K562 (cell line): ENCODE data around the gene ARHGEF17. TPM values are rescaled to one million over a fixed set of nuclear protein-coding genes. Genes with fewer than 3 reads are reported as not detected.

Experiments used
- ATAC-seq: fragments of 200-7000 bp; cut with Tn5 transposase; 3 replicates; pipeline ENCODE4 v1.9.1; 2020; ENCODE audit warnings: moderate library complexity
- BruUV-seq: library from RNA; stranded (reverse); fragments of 400-500 nt; replicated peaks from 2 replicates; lab custom pipeline; 2021; lab: Mats Ljungman, UMichigan
- CTCF ChIA-PET: fragments of 300-600 bp; formaldehyde crosslinking; extraction: SDS; loops from one replicate; lab custom pipeline; 2021; ENCODE audit warnings: low intra/inter-chr PET ratio; lab: Yijun Ruan, JAX
- POLR2A ChIA-PET: fragments of 300-600, 350-650 bp; sonication (Branson Sonifier 250); formaldehyde crosslinking; extraction: SDS; loops from one replicate; lab custom pipeline; 2021; ENCODE audit warnings: antibody characterized with exemption, inconsistent platforms; lab: Yijun Ruan, JAX
- DNase-seq, 4 experiments: peaks; one replicate each; pipeline versions ENCODE4 v3.0.0 to v3.0.0-alpha.2; 2011 to 2018; ENCODE audit warnings: low spot score in 3 of 4, mixed read lengths in 3 of 4; ENCODE audit errors: extremely low read depth in 1 of 4
- FAIRE-seq: peaks from 2 replicates; lab custom pipeline; 2011; peaks lifted over from hg19 to GRCh38; lab: Jason Lieb, UNC
- H2AFZ ChIP-seq: 2 replicates; pipeline ENCODE4 v1.6.0; 2011; ENCODE audit warnings: low read depth, low read length, control low read depth, inconsistent platforms
- H3K27ac ChIP-seq: fragments of 200-600 bp; 3 replicates; pipeline ENCODE4 v1.8.0; 2011; ENCODE audit warnings: low read depth, mild to moderate bottlenecking, control low read depth, inconsistent platforms, low read length, moderate library complexity, mixed read lengths; ENCODE audit errors: extremely low read depth
- H3K27me3 ChIP-seq, 2 experiments: fragments of 300-600 bp in 1 of 2; 2 replicates in 1 of 2; 3 replicates in 1 of 2; pipeline versions ENCODE4 v1.6.0 to v1.8.0; 2011; ENCODE audit warnings: inconsistent platforms in 2 of 2, low read length in 2 of 2, mild to moderate bottlenecking in 1 of 2, mixed read lengths in 1 of 2, moderate library complexity in 1 of 2; ENCODE audit not compliant: control insufficient read depth in 2 of 2, insufficient read depth in 2 of 2
- H3K36me3 ChIP-seq: fragments of 300-600 bp; 3 replicates; pipeline ENCODE4 v1.8.0; 2011; ENCODE audit warnings: mild to moderate bottlenecking, low read length, inconsistent platforms; ENCODE audit not compliant: control insufficient read depth, insufficient read depth
- H3K4me1 ChIP-seq, 2 experiments: fragments of 200-600 bp in 1 of 2; replicated peaks in 1 of 2; 2 replicates in 1 of 2; 3 replicates in 1 of 2; pipeline versions ENCODE4 v1.5.1 to v1.8.0; 2011; ENCODE audit warnings: inconsistent platforms in 2 of 2, low read length in 2 of 2, mild to moderate bottlenecking in 1 of 2, mixed read lengths in 1 of 2, moderate library complexity in 1 of 2; ENCODE audit not compliant: control insufficient read depth in 2 of 2, insufficient read depth in 2 of 2
- H3K4me2 ChIP-seq: 2 replicates; pipeline ENCODE4 v1.6.1; 2011; ENCODE audit warnings: low read length, control low read depth, inconsistent platforms, mixed read lengths; ENCODE audit not compliant: insufficient read depth
- H3K4me3 ChIP-seq: fragments of 200-600 bp; sonication (generic), shearing (Covaris generic); 2 replicates; pipeline ENCODE4 v1.5.1; 2016; ENCODE audit warnings: control low read depth, inconsistent platforms
- H3K79me2 ChIP-seq: fragments of 200-600 bp; 3 replicates; pipeline ENCODE4 v1.8.0; 2011; ENCODE audit warnings: low read length, inconsistent platforms; ENCODE audit not compliant: control insufficient read depth, insufficient read depth
- H3K9ac ChIP-seq, 2 experiments: 2 replicates each; pipeline versions ENCODE4 v1.6.0 to v1.6.1; 2011; ENCODE audit warnings: low read depth in 2 of 2, low read length in 2 of 2, control low read depth in 1 of 2, inconsistent platforms in 1 of 2, mild to moderate bottlenecking in 1 of 2, mixed read lengths in 1 of 2; ENCODE audit not compliant: insufficient read depth in 1 of 2
- H3K9me1 ChIP-seq: one replicate; pipeline ENCODE4 v1.6.0; 2011; ENCODE audit warnings: inconsistent platforms, mild to moderate bottlenecking, low read length, moderate library complexity; ENCODE audit not compliant: control insufficient read depth, insufficient read depth
- H3K9me3 ChIP-seq: replicated peaks from 2 replicates; pipeline ENCODE4 v1.5.1; 2011; ENCODE audit warnings: low read depth, low read length, inconsistent platforms; ENCODE audit not compliant: control insufficient read depth, insufficient read depth
- H4K20me1 ChIP-seq: replicated peaks from 2 replicates; pipeline ENCODE4 v1.6.1; 2011; ENCODE audit warnings: low read length, inconsistent platforms, mixed read lengths; ENCODE audit not compliant: control insufficient read depth, insufficient read depth
- MAZ ChIP-seq, 2 experiments: fragments of 450-650 bp in 1 of 2; sonication (generic) in 1 of 2; formaldehyde crosslinking; IDR thresholded peaks in 1 of 2; conservative IDR thresholded peaks in 1 of 2; 2 replicates each; pipeline versions ENCODE4 v1.4.0 to v1.5.0; 2020; ENCODE audit warnings: mild to moderate bottlenecking in 1 of 2, missing genetic modification reagents in 1 of 2
- NFIC ChIP-seq: fragments of 450-650 bp; IDR thresholded peaks from 2 replicates; pipeline ENCODE4 v1.6.1; 2017; ENCODE audit warnings: mild to moderate bottlenecking, inconsistent platforms
- NFIX ChIP-seq: fragments of 250-450 bp; sonication (Bioruptor Pico); IDR thresholded peaks from 2 replicates; pipeline ENCODE4 v1.4.0; 2020; ENCODE audit warnings: low read depth, mild to moderate bottlenecking, moderate library complexity
- ZNF121 ChIP-seq: sonication (generic); formaldehyde crosslinking; conservative IDR thresholded peaks from 2 replicates; pipeline ENCODE4 v1.8.0; 2022; ENCODE audit warnings: missing genetic modification reagents
- in situ Hi-C: fragments of 300-500 bp; cut with MboI; formaldehyde crosslinking; loops from 4 replicates; pipeline ENCODE4 v1.15.0; 2018; ENCODE audit warnings: inconsistent platforms, mixed read lengths
- intact Hi-C: fragments of 100-400 bp; cut with micrococcal nuclease; formaldehyde crosslinking; loops from 2 replicates; pipeline ENCODE4 v1.14.2; 2022
- polyA plus RNA-seq, 8 experiments: library from polyadenylated mRNA; depleted of rRNA in 4 of 8; stranded (reverse) in 5 of 8; unstranded in 3 of 8; fragments of >200 nt; fragmentation: Nextera tagmentation in 2 of 8; fragmentation: Illumina TruSeq in 1 of 8; extraction: Ambion mirVana in 2 of 8; extraction: Trizol in 1 of 8; gene quantifications; 2 replicates each; pipeline versions ENCODE4 v1.2.1 to v1.2.3, GENCODE V29; 2011 to 2014; ENCODE audit warnings: inconsistent platforms in 1 of 8, missing spikeins in 1 of 8
- total RNA-seq, 7 experiments: library from RNA; depleted of rRNA in 6 of 7; stranded (reverse); fragments of >200 nt in 6 of 7; fragmentation: Illumina TruSeq in 2 of 7; extraction: Trizol in 2 of 7; gene quantifications; 2 replicates each; pipeline versions ENCODE4 v1.2.1 to v1.2.3, GENCODE V29; 2011 to 2021; ENCODE audit warnings: low replicate concordance in 1 of 7

The ARHGEF17 gene
- total and polyA plus RNA-seq, 9 of the 15 experiments (the other 6 are each of a cell fraction or from before 2014, with no cell fraction given), result 0.04 to 0.68 (median 0.10) TPM; not detected in 2

- TF ChIP-seq MAZ (CRISPR knock-in tag; conservative IDR thresholded peaks at IDR 0.05 in 1 of 2, IDR thresholded peaks at IDR 0.05 in 1 of 2) (no peak), NFIC (peak; percentile 88), NFIX (CRISPR knock-in tag) (peak; percentile 64), ZNF121 (CRISPR knock-in tag) (no peak)
- intact Hi-C loops (loop anchor here (2.0 kb wide), 1 partner anchor 40 kb away; no protein-coding TSS in a partner anchor), in situ Hi-C loops (loop anchor here (5.0 kb wide), 2 partner anchors 43 to 107 kb away; no protein-coding TSS in a partner anchor)
- H3K4me2 ChIP-seq, result no peak overlapping the region
- H3K79me2 ChIP-seq, result no peaks in the 10 kb centered on the region
- no peaks in the 10 kb centered on the region for H3K9me1 ChIP-seq
- H2AFZ ChIP-seq, result no peak overlapping the region
- peaks cover 9% of the 10 kb centered on the region for H4K20me1 ChIP-seq
- FAIRE-seq (no peak), ATAC-seq (no peak), DNase-seq (no peak)
- CTCF ChIA-PET, result interaction anchor here (2.2 to 2.3 kb wide), 2 partner anchors 41 to 99 kb away, joined by 7 to 30 read pairs; no protein-coding TSS in a partner anchor
- no peaks in the 10 kb centered on the region for H3K36me3 ChIP-seq
- no peaks in the 10 kb centered on the region for H3K9me3 ChIP-seq
- peaks cover 0 to 10% of the 10 kb centered on the region in 2 experiments; a peak in 2 of 5 replicates for H3K4me1 ChIP-seq
- no peak overlapping the region for H3K9ac ChIP-seq
- H3K4me3 ChIP-seq, result no peak overlapping the region
- POLR2A ChIA-PET, result no interaction called here
- no TSS peak for BruUV-seq
- H3K27ac ChIP-seq, result no peak overlapping the region
- H3K27me3 ChIP-seq, result peaks cover 21 to 29% of the 10 kb centered on the region in 2 experiments; a peak in 4 of 5 replicates
Observed at GRCh38 chr11:73294604-73295003, 13.5 kb upstream of the ARHGEF17 start.
